HG03039 (cell line): ENCODE measurements around the gene LRRC27.
"Not testable (repeated sequence)": the region's sequence is repeated elsewhere in the genome, so short reads cannot be mapped to it uniquely, and the experiment has no call there.

Experiments used
- ATAC-seq: cut with Tn5 transposase; IDR thresholded peaks from one replicate; pipeline ENCODE4 v1.9.1; 2021; ENCODE audit warnings: mild to moderate bottlenecking, moderate library complexity; ENCODE audit not compliant: unreplicated experiment

Gene LRRC27

DNA sequence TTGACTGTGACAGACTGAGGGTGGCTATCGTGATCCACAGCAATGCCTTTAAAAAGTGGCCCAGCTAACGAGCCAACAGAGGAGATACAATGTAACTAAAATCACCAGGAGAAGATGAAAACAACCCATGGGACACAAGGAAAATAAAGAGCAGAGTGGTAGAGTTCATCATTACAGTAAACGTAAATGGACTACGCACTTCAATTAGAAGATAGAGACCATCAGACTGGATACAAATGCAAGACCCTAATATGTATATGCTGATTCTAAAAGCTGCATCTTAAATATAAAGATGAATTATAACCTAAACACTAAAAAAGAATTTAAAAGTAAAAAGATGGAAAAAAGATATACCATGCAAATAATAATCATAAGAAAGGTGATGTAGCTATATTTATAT, 17.7 kb upstream of the LRRC27 start:
- ATAC-seq: no peak

GRCh38 chr10:132314881-132315280, 17.1 kb upstream of the LRRC27 start:
- ATAC-seq: not testable (repeated sequence)

- no peak for ATAC-seq
These were observed 15.9 kb upstream of the LRRC27 start for GRCh38 chr10:132316133-132316532.

GRCh38 chr10:132317477-132317876, 14.5 kb upstream of the LRRC27 start:
- ATAC-seq: not testable (repeated sequence)

GRCh38 chr10:132319853-132320653, 11.9 kb upstream of the LRRC27 start:
- peak; percentile 97 for ATAC-seq

DNA sequence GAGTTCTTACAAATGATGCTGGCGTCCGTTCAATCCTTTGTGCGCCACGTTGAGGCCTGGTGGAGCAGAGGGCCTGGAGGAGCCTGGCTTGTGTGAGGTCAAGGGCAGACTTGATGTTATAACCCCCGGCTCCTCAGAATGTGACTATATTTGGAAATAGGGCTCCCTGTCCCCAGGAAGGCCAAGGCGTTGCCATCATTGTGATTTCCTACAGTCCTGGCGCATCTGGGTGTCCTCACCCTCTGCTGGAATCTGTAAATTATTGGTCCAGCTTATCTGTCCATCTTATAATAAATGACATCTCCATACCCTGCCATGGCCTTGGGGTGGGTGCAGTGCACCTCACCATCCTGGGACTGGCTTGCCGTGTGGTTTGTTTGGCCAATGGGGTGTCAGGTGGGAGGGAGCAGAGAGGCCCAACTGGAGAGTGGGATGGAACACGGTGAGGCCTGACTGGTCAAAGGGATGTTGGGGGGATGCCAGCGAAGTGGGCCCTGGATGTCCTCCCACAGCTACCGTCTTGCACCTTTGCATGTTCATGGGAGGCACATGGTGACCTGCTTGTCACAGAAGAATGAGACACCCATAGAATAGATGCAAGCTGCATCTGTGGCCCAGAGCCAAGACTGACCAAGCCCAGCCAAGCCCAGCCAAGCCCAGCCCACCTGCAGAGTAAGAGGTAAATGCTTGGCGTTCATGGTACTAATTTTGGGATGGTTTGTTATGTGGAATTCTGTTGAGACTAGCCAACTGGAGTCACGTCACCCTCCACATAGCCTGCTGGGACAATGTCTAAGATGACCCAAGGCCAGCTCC, 11.1 kb upstream of the LRRC27 start:
- no peak for ATAC-seq

- no peak for ATAC-seq
These were observed 10.3 kb upstream of the LRRC27 start for GRCh38 chr10:132321726-132322125.

- no peak for ATAC-seq
These were observed 9.4 kb upstream of the LRRC27 start for GRCh38 chr10:132322586-132323048.

DNA sequence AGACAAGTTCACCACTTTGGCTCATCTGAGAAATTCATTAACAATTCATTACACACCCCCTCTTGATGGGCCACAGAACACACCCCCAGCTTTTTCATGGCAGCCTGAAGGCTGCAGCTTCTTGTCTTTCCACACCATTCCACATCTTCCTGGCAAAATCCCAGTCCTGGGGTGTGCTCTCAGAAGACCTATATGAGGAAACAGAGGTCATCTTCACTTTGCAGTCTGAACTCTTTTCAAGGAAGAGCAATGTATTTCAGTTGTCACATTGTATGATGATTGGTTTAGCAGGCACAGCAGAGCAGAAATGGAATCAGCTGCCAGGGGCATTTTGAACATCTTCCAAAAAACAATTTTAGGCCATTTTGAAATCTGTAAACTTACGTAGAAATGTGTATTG, 7.8 kb upstream of the LRRC27 start:
- no peak for ATAC-seq

DNA sequence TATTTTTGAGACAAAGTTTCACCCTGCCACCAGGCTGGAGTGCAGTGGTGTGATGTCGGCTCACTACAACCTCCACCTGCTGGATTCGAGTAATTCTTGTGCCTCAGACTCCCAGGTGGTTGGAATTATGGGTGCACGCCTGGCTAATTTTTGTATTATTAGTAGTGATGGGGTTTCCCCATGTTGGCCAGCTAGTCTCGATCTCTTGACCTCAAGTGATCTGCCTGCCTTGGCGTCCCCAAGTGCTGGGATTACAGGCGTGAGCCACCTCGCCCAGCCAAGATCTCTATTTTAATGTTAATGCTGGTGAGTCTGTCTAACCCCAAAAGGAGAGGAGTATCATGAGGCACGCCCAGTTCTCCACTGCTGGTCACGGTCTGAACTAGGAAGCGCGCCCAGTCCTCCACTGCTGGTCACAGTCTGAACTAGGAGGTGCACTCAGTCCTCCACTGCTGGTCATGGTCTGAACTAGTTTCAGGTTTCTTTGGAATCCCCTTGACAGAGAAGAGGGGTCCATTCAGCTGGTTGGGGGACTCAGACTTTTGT, 5.6 kb upstream of the LRRC27 start:
- ATAC-seq: no peak

- no peak for ATAC-seq
These were observed 5.1 kb upstream of the LRRC27 start for GRCh38 chr10:132326925-132327324.

DNA sequence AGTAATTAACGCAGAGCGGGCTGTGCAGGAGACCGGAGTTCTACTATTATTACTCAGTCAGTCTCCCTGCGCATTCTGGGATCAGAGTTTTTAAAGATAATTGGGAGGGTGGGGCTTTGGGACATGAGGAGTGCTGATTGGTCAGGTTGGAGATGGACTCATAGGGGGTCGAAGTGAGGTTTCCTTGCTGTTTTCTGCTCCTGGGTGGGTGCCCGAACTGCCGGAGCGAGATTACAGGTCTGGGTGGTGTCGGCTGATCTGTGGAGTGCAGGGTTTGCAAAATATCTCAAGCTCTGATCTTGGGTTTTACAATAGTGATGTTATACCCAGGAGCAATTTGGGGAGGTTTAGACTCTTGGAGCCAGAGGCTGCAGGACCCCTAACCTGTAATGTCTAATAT, 3.9 kb upstream of the LRRC27 start:
- ATAC-seq: no peak

DNA sequence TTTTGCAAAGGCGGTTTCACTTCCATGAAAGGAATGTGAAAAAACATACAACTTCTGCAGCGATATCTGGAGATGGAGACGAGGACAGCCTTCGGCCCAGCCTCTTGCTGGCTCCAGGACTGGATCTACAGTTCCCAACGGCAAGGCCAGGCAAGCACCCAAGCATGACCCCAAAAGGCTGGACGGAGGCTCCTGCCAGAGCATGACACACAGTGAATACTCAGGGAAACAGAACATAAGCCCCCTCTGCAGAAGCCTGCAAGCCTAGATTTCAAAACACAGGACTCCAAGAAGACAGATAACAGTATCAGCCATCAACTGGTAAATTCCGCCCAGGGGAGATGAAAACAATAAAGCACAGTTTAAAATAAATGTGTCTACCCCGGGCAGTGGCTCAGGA, 3.3 kb upstream of the LRRC27 start:
- no peak for ATAC-seq

GRCh38 chr10:132329565-132330485, 2.2 kb upstream of the LRRC27 start:
- no peak for ATAC-seq

DNA sequence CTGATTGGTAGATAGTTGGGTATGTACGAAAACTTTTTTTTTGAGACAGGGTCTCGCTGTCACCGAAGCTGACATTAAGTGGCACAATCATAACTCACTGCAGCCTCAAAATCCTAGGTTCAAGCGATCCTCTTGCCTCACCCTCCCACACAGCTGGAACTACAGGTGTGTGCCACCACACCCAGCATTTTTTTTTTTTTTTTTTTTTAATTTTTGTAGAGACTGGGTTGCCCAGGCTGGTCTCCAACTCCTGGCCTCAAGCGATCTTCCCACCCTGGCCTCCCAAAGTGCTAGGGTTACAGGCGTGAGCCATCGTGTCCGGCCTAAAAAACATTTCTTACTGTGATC, 1.5 kb upstream of the LRRC27 start:
- ATAC-seq: no peak

GRCh38 chr10:132332433-132332754, 401 bp downstream of the LRRC27 start:
- ATAC-seq: peak; percentile 31

- no peak for ATAC-seq
These were observed 1.4 kb downstream of the LRRC27 start for GRCh38 chr10:132333386-132333785.

DNA sequence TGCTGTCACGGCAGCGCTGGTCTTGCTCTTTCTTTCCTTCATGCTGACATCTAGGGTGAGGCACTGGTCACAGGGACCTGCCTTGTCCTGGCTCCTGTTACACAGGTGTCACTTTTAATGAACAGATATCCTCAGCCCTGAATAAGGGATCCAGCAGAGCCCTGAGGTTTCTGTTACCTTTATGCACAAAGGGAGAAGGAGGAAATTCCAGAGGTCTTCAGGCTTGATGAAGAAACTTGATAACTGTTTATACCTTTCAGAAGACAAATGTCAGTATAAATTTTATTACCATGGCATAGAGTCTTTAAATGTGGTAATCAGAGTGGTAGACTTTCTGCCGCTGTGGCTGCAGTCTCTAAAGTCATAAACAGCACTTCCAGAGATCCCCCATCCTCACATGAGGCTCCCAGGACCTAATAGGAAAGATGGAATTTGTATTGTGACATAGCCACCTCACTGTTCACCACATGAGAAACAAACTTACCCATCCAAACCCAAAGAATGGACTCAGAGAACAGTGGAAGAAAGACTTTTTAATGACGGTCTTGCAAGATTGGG, 2.7 kb downstream of the LRRC27 start:
- no peak for ATAC-seq

DNA sequence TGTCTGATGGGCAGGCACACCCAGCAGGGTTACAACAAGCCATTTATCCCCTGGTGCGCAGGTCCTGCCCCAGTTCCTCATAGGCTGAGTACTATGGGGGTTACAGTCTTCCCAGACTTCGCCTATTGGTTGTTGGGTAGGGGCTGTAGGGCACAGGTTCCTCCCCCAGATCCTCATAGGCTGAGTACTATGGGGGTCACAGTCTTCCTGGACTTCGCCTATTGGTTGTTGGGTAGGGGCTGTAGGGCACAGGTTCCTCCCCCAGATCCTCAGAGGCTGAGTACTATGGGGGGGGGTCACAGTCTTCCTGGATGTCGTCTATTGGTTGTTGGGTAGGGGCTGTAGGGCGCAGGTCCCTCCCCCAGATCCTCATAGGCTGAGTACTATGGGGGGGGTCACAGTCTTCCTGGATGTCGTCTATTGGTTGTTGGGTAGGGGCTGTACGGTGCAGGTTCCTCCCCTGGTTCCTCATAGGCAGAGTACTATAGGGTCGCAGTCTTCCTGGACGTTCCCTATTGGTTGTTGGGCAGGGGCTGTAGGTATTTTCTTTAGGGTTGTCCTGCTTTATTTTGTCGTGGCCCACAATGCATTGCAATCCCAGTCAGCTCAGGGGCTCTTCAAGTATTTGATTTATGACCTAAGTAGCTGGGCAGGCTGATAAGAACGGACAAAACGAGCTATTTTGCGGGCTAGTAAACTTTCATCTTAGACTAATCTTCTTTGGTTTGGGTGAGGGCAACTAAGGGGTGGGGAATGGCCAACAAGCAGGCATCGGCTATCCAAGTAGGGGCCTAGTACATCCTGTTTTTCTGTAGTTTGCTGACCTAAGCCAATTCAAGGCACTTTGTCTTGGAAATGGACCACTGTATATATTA, 3.4 kb downstream of the LRRC27 start:
- ATAC-seq: peak; percentile 35
